Measurements from ENCODE around the gene TMEM221.

DNA sequence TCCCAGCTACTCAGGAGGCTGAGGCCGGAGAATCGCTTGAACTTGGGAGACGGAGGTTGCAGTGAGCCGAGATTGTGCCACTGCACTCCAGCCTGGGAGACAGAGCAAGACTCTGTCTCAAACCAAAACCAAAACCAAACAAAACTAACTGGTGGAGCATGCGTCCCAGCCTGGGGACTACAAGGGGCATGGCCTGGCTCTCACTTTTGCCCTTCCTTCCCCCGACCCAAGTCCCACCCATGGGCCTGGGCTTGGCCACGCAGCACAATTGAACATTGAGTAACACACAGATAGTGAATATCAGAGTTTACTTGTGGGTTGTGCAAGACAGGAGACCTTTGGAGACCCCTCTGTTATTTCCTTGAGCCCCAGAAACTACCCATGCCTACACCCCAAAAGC, 13.2 kb downstream of the TMEM221 start:
- TF ChIP-seq, protein P1, sequence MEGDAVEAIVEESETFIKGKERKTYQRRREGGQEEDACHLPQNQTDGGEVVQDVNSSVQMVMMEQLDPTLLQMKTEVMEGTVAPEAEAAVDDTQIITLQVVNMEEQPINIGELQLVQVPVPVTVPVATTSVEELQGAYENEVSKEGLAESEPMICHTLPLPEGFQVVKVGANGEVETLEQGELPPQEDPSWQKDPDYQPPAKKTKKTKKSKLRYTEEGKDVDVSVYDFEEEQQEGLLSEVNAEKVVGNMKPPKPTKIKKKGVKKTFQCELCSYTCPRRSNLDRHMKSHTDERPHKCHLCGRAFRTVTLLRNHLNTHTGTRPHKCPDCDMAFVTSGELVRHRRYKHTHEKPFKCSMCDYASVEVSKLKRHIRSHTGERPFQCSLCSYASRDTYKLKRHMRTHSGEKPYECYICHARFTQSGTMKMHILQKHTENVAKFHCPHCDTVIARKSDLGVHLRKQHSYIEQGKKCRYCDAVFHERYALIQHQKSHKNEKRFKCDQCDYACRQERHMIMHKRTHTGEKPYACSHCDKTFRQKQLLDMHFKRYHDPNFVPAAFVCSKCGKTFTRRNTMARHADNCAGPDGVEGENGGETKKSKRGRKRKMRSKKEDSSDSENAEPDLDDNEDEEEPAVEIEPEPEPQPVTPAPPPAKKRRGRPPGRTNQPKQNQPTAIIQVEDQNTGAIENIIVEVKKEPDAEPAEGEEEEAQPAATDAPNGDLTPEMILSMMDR (IDR thresholded peaks at IDR 0.05) = no peak
- TF ChIP-seq POLR2A (IDR thresholded peaks at IDR 0.05) (no peak), EP300 (IDR thresholded peaks at IDR 0.05) (no peak)

Measured in tibial nerve (tissue), 4 donors.